ENCODE results near the gene RASSF4. TPM values are rescaled to one million over a fixed set of nuclear protein-coding genes. Genes with fewer than 3 reads are reported as not detected.

Gene RASSF4
- total and polyA plus RNA-seq, 2 donors (not counting 3 experiments of a cell fraction or from before 2014, with no cell fraction given) = 7.6 to 8.2 TPM

DNA sequence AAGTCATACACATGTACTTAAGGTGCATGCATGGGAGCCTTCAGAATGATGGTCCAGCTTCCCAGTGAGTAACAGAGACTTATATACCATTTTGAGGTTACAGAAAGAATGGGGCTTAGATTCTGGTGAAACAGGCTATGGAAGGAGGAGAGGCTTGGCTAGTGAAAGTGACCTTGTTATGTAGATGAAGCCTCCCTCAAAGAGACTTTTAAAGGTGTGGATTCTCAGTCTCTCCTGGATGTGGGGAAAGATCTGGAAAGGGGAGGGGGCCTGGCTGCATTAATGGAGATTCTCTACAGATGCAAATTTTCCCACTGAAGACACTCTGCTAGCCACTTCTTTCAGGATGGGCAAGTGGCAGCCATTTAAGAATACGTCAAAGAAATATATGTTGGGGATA is 5.5 kb downstream of the RASSF4 start:
- no peak for FAIRE-seq
- dilution Hi-C loops (cut with MboI; ENCODE audit: extremely low pct_ligation_motif_present, low sequenced_read_pairs) = no loop called here
- Histone ChIP-seq H3K27ac (ENCODE audit: insufficient read depth, low read depth, low read length) (no peak overlapping the region), H2AFZ (ENCODE audit: low read depth, low read length) (no peak overlapping the region), H3K4me1 (ENCODE audit: control insufficient read depth, extremely low read depth, insufficient read depth, low read length) (no peaks in the 10 kb centered on the region), H4K20me1 (replicated peaks; ENCODE audit: control insufficient read depth, extremely low read depth, insufficient read depth, low read length) (no peaks in the 10 kb centered on the region), H3K9ac (replicated peaks; ENCODE audit: extremely low read depth, insufficient read depth, low read length) (no peak overlapping the region), H3K36me3 (ENCODE audit: control insufficient read depth in 2 of 2, extremely low read depth in 1 of 2, insufficient read depth in 2 of 2, low read length in 2 of 2) (no peaks in the 10 kb centered on the region), H3K27me3 (ENCODE audit: control insufficient read depth in 2 of 2, insufficient read depth in 2 of 2, low read length in 2 of 2) (no peaks in the 10 kb centered on the region), H3K4me3 (replicated peaks in 1 of 3; ENCODE audit: insufficient read depth in 1 of 3, low read depth in 1 of 3, low read length in 3 of 3) (no peak overlapping the region), H3K9me1 (replicated peaks; ENCODE audit: control insufficient read depth, extremely low read depth, insufficient read depth, low read length) (no peaks in the 10 kb centered on the region), H3K4me2 (ENCODE audit: insufficient read depth, low read length) (no peak overlapping the region), H3K9me3 (replicated peaks; ENCODE audit: control insufficient read depth, insufficient read depth, low read length) (no peaks in the 10 kb centered on the region), H3K79me2 (ENCODE audit: control insufficient read depth, insufficient read depth, low read length) (no peaks in the 10 kb centered on the region)
- TF ChIP-seq FOS (IDR thresholded peaks at IDR 0.05; ENCODE audit: borderline replicate concordance, insufficient read depth, low read length) (no peak), EZH2 (IDR thresholded peaks at IDR 0.05; ENCODE audit: borderline replicate concordance, low read depth, low read length, severe bottlenecking) (no peak), GATA2 (IDR thresholded peaks at IDR 0.05; ENCODE audit: insufficient read depth, insufficient read length, low read depth, low read length) (no peak), JUN (IDR thresholded peaks at IDR 0.05; ENCODE audit: borderline replicate concordance, insufficient read depth, insufficient read length, low read depth) (no peak), POLR2A (IDR thresholded peaks at IDR 0.05; ENCODE audit: low read depth, low read length) (no peak), MYC (IDR thresholded peaks at IDR 0.05; ENCODE audit: low read depth, low read length) (no peak), POLR2AphosphoS5 (IDR thresholded peaks at IDR 0.05; ENCODE audit: insufficient read depth, low read depth, low read length) (no peak)
- TF ChIP-seq, protein P1, sequence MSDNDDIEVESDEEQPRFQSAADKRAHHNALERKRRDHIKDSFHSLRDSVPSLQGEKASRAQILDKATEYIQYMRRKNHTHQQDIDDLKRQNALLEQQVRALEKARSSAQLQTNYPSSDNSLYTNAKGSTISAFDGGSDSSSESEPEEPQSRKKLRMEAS (IDR thresholded peaks at IDR 0.05; ENCODE audit: insufficient read depth, insufficient read length) = no peak
- TF ChIP-seq, protein P2, sequence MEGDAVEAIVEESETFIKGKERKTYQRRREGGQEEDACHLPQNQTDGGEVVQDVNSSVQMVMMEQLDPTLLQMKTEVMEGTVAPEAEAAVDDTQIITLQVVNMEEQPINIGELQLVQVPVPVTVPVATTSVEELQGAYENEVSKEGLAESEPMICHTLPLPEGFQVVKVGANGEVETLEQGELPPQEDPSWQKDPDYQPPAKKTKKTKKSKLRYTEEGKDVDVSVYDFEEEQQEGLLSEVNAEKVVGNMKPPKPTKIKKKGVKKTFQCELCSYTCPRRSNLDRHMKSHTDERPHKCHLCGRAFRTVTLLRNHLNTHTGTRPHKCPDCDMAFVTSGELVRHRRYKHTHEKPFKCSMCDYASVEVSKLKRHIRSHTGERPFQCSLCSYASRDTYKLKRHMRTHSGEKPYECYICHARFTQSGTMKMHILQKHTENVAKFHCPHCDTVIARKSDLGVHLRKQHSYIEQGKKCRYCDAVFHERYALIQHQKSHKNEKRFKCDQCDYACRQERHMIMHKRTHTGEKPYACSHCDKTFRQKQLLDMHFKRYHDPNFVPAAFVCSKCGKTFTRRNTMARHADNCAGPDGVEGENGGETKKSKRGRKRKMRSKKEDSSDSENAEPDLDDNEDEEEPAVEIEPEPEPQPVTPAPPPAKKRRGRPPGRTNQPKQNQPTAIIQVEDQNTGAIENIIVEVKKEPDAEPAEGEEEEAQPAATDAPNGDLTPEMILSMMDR (IDR thresholded peaks at IDR 0.05; ENCODE audit: extremely low read depth in 1 of 2, insufficient read depth in 1 of 2, low read depth in 1 of 2, low read length in 2 of 2) = no peak
- intact Hi-C loops (cut with micrococcal nuclease) = no loop called here
- no peak for DNase-seq (ENCODE audit: low read depth, low spot score)
- no TSS peak for BruUV-seq (replicated peaks)
- CTCF ChIA-PET = interaction anchor here (1.2 to 2.8 kb wide), 3 partner anchors 8 to 36 kb away, joined by 3 to 9 read pairs (median 4); partner anchors contain the start of gene ZNF22
- POLR2A ChIA-PET = interaction anchor here (1.9 kb wide), 1 partner anchor 13 kb away, joined by 8 read pairs; the partner anchor contains the start of gene DEPP1
